ENCODE results near the gene TMEM72.

- no peak for TF ChIP-seq FOS (IDR thresholded peaks at IDR 0.05; ENCODE audit: borderline replicate concordance, insufficient read depth, low read length)
- no peak for TF ChIP-seq CTCF (IDR thresholded peaks at IDR 0.05; ENCODE audit: extremely low read depth in 1 of 2, insufficient read depth in 1 of 2, low read depth in 1 of 2, low read length in 2 of 2)
- no peak for TF ChIP-seq POLR2AphosphoS5 (IDR thresholded peaks at IDR 0.05; ENCODE audit: insufficient read depth, low read depth, low read length)
- TF ChIP-seq MAX (IDR thresholded peaks at IDR 0.05; ENCODE audit: insufficient read depth, insufficient read length), result no peak
- no peak for TF ChIP-seq POLR2A (IDR thresholded peaks at IDR 0.05; ENCODE audit: low read depth, low read length)
- no peak for TF ChIP-seq EZH2 (IDR thresholded peaks at IDR 0.05; ENCODE audit: borderline replicate concordance, low read depth, low read length, severe bottlenecking)
- TF ChIP-seq JUN (IDR thresholded peaks at IDR 0.05; ENCODE audit: borderline replicate concordance, insufficient read depth, insufficient read length, low read depth), result no peak
- TF ChIP-seq MYC (IDR thresholded peaks at IDR 0.05; ENCODE audit: low read depth, low read length), result no peak
Observed at GRCh38 chr10:44971935-44972757, 61.0 kb downstream of the TMEM72 start.
